ENCODE measurements around the gene C17orf107.
"Not testable (repeated sequence)": the region's sequence is repeated elsewhere in the genome, so short reads cannot be mapped to it uniquely, and the experiment has no call there.

The C17orf107 gene

DNA sequence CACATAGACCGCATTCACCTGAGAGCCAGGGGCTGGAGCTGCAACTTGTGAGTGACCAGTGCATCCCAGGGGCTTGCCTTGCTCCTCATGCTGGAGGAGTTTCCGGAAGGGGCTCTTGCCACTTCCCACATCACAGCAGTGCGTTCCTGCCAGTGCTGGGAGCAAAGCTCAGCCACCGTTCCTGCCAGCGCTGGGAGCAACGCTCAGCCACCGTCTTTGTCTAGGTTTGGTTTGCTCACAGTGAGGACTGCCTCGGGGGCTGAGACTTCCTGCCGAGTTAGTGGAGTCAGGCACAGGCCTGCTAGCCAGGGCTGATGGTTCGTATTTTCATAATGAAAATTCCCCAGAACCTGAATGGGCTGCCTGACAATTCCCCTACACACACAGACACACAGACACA lies 9.0 kb downstream of the C17orf107 start:
- H3K27ac Mint-ChIP-seq: no peak overlapping the region
- no peaks in the 10 kb centered on the region for H3K36me3 Mint-ChIP-seq (ENCODE audit: low read depth)
- no peaks in the 10 kb centered on the region for H3K9me3 Mint-ChIP-seq
- H3K27me3 Mint-ChIP-seq (ENCODE audit: low read depth): no peaks in the 10 kb centered on the region
- H3K4me1 Mint-ChIP-seq: peaks cover 3% of the 10 kb centered on the region
- TF ChIP-seq CTCF (IDR thresholded peaks at IDR 0.05; ENCODE audit: unreplicated experiment in 3 of 3): no peak
- H3K4me3 Mint-ChIP-seq: no peak overlapping the region

GRCh38 chr17:4908711-4909496 lies 9.6 kb downstream of the C17orf107 start:
- TF ChIP-seq CTCF (IDR thresholded peaks at IDR 0.05; ENCODE audit: unreplicated experiment in 3 of 3): peak; percentile 74 to 80 (median 78)
- Mint-ChIP-seq H3K27ac (no peak overlapping the region), H3K4me3 (no peak overlapping the region), H3K4me1 (peaks cover 1% of the 10 kb centered on the region), H3K9me3 (no peaks in the 10 kb centered on the region), H3K36me3 (ENCODE audit: low read depth) (no peaks in the 10 kb centered on the region), H3K27me3 (ENCODE audit: low read depth) (no peaks in the 10 kb centered on the region)

DNA sequence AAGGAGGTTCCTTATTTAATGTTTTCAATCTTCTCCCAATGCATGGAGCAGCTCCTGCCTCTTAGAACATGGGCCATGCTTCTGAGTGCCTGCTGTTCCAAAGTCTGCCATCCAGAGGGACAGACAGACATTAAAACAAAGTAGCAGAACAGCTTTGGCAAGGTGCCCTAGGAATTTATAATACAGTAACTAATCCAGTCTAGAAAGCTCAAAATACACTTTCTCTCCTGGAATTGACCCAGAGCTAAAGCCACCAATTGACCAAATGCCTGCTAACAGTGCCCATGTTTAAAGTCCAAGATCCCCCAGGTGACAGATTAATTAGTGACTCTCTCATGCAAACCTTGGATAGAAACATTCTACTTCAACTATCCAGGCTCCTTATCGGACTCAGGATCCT lies 14.7 kb downstream of the C17orf107 start:
- TF ChIP-seq CTCF (IDR thresholded peaks at IDR 0.05; ENCODE audit: unreplicated experiment in 3 of 3): no peak

GRCh38 chr17:4914551-4914950 lies 15.2 kb downstream of the C17orf107 start:
- H3K27ac Mint-ChIP-seq; H3K4me3 Mint-ChIP-seq; H3K4me1 Mint-ChIP-seq; H3K9me3 Mint-ChIP-seq; H3K27me3 Mint-ChIP-seq (ENCODE audit: low read depth); H3K36me3 Mint-ChIP-seq (ENCODE audit: low read depth): not testable (repeated sequence)

More for the DNA sequence above, 14.7 kb downstream of the C17orf107 start:
- Mint-ChIP-seq H3K4me3 (no peak overlapping the region), H3K27ac (peak overlapping the region; percentile 82 to 88 (median 84)), H3K36me3 (ENCODE audit: low read depth) (no peaks in the 10 kb centered on the region), H3K4me1 (peaks cover 4% of the 10 kb centered on the region), H3K27me3 (ENCODE audit: low read depth) (no peaks in the 10 kb centered on the region), H3K9me3 (no peaks in the 10 kb centered on the region)

DNA sequence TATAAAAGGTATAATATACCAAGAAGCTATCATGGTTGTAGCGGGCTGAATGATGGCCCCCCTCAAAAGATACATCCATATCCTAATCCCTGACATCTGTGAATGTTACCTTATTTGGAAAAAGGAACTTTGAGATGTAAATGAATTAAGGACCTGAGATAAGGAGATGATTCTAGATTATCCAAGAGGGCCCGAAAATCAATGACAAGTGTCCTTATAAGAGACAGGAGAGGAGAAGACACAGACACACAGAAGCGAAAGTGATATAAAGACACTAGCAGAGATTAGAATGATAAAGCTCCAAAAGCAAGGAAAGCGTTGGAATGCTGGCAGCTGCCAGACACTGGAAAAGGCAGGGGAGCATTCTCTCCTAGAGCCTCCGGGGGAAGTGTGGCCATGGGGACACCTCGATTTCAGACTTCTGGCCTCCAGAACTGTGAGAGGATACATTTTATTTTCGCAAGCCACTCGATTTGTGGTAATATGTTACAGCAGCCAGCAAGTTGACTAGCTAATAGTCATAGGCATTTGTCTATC lies 20.2 kb downstream of the C17orf107 start:
- Mint-ChIP-seq H3K4me1 (peaks cover 6% of the 10 kb centered on the region), H3K36me3 (ENCODE audit: low read depth) (no peaks in the 10 kb centered on the region), H3K27me3 (ENCODE audit: low read depth) (no peaks in the 10 kb centered on the region), H3K4me3 (no peak overlapping the region), H3K27ac (peak overlapping the region in 1 of 3 experiments; percentile 52), H3K9me3 (no peaks in the 10 kb centered on the region)
- TF ChIP-seq CTCF (IDR thresholded peaks at IDR 0.05; ENCODE audit: unreplicated experiment in 3 of 3): no peak

DNA sequence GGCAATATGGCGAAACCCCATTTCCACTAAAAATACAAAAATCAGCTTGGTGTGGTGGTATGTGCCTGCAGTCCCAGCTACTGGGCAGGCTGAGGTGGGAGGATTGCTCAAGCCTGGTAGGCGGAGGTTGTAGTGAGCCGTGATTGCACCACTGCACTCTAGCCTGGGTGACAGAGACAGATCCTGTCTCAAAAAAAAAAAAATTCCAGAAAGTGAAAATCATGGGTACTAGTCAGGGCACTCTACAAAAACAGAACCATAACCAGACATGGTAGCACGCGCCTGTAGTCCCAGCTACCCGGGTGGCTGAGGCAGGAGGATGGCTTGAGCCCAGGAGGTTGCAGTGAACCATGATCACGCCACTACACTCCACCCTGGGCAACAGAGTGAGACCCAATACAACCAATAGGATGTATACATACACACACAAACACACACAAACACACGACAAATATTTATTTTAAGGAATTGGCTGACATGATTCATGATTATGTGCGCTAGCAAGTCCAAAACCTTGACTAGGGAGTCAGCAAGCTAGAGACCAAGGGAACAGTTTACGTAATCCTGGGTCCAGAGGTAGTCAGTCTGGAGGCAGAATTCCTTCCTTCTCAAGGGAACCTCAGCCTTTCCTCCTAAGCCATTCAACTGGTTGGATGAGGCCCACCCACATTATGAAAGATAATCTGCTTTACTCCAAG lies 21.2 kb downstream of the C17orf107 start:
- Mint-ChIP-seq H3K4me1 (peaks cover 6% of the 10 kb centered on the region), H3K4me3 (no peak overlapping the region), H3K27me3 (ENCODE audit: low read depth) (no peaks in the 10 kb centered on the region)

More for the DNA sequence above, 21.2 kb downstream of the C17orf107 start:
- H3K36me3 Mint-ChIP-seq (ENCODE audit: low read depth): no peaks in the 10 kb centered on the region
- no peak for TF ChIP-seq CTCF (IDR thresholded peaks at IDR 0.05; ENCODE audit: unreplicated experiment in 3 of 3)
- peak overlapping the region in 1 of 3 experiments; percentile 19 for H3K27ac Mint-ChIP-seq
- H3K9me3 Mint-ChIP-seq: no peaks in the 10 kb centered on the region

Data from nephron (organoid).